Measurements from ENCODE around the gene CAMTA1.

DNA sequence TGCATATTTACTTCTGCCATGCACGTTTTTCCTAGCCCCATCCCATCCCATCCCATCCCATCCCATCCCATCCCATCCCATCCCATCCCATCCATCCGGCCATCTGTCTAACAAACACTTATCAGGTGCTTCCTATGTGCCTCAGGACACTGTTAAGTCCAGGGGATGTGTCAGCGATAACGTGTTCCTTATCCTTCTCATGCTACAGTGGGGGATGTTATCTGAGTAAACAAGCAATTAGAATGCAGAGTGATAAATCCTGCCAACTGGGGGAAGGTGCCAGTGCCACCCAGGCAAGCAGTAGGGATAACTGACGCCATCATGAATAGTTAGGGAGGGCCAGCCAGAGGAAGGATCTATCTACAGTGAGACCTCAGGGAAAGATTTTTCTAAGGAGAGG, 304.2 kb downstream of the CAMTA1 start:
- TF ChIP-seq, protein P1, sequence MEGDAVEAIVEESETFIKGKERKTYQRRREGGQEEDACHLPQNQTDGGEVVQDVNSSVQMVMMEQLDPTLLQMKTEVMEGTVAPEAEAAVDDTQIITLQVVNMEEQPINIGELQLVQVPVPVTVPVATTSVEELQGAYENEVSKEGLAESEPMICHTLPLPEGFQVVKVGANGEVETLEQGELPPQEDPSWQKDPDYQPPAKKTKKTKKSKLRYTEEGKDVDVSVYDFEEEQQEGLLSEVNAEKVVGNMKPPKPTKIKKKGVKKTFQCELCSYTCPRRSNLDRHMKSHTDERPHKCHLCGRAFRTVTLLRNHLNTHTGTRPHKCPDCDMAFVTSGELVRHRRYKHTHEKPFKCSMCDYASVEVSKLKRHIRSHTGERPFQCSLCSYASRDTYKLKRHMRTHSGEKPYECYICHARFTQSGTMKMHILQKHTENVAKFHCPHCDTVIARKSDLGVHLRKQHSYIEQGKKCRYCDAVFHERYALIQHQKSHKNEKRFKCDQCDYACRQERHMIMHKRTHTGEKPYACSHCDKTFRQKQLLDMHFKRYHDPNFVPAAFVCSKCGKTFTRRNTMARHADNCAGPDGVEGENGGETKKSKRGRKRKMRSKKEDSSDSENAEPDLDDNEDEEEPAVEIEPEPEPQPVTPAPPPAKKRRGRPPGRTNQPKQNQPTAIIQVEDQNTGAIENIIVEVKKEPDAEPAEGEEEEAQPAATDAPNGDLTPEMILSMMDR (IDR thresholded peaks at IDR 0.05): no peak
- TF ChIP-seq RCOR1 (IDR thresholded peaks at IDR 0.05; ENCODE audit: low read length) (peak; percentile 62; the same call in 1 of the 2 replicates), EP300 (IDR thresholded peaks at IDR 0.05; ENCODE audit: borderline replicate concordance in 1 of 2, low read depth in 1 of 2, low read length in 1 of 2) (peak in 1 of 2 experiments; percentile 65; a peak in 1 of 4 replicates), FOXM1 (IDR thresholded peaks at IDR 0.05; ENCODE audit: low read depth) (no peak), SIN3A (IDR thresholded peaks at IDR 0.05; ENCODE audit: borderline replicate concordance, low read depth, low read length) (no peak), RAD21 (IDR thresholded peaks at IDR 0.05; ENCODE audit: low read length) (no peak), POLR2AphosphoS5 (IDR thresholded peaks at IDR 0.05; ENCODE audit: low read depth, low read length) (no peak), YY1 (IDR thresholded peaks at IDR 0.05; ENCODE audit: low read depth) (no peak)
- TF ChIP-seq, protein P2, sequence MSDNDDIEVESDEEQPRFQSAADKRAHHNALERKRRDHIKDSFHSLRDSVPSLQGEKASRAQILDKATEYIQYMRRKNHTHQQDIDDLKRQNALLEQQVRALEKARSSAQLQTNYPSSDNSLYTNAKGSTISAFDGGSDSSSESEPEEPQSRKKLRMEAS (IDR thresholded peaks at IDR 0.05; ENCODE audit: low read depth): no peak
- TF ChIP-seq, protein P3, sequence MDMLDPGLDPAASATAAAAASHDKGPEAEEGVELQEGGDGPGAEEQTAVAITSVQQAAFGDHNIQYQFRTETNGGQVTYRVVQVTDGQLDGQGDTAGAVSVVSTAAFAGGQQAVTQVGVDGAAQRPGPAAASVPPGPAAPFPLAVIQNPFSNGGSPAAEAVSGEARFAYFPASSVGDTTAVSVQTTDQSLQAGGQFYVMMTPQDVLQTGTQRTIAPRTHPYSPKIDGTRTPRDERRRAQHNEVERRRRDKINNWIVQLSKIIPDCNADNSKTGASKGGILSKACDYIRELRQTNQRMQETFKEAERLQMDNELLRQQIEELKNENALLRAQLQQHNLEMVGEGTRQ (IDR thresholded peaks at IDR 0.05; ENCODE audit: borderline replicate concordance, low read depth, low read length): no peak
